ENCODE data around the gene CHRNE.
"Not testable (repeated sequence)": the region's sequence is repeated elsewhere in the genome, so short reads cannot be mapped to it uniquely, and the experiment has no call there.

Gene CHRNE

DNA sequence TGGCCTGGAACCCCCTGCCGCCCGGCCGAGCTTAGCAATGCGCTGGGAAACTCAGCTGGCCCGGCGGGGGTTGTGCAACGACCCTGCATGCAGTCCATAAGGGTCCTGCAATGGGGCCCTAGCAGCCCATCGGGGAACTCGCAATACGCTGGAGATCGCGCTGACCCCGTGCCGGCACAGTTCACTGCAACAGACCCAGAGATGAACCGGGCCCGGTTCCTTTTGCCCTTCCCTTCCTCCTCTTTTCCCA lies 36.6 kb upstream of the CHRNE start:
- DNase-seq = no peak

DNA sequence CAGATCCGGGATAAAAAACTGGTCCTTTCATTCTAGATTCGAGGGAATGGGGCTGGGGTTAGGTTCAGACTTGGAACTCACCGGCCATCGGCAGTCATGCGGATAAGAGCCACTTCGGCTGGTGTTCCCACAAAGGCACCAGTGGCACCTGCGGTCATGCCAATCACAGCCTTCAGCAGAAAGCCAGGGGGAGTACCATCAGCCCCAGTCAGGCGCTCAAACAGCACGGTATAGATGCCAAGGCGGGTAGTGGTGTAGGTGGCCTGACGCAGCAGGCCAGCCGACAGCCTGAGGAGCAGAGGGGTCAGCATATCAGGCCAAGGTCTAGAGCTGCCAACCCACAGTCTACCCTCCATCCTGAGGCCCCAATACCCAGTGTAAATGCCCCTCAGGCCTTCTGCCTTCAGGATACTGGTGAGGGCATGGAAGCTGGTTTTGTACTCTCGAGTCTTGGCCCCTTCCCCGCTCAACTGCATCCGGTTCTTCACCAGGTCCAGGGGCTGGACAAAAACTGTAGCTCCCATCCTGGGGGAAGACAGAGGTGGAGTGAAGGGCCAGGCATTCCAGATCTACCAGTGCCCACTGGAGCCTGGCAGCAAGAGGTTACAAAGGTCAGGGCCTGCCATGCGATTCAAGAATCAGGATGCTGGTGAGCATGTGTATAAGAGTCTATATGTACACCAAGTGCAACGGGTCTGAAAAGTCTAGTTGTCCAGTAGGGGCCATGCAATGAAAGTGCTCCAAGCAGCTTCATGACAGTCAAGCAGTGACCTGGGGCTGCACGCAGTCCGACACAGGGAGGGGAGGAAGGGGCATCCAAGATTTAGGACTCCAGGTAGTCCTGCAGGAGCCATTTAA lies 36.0 kb upstream of the CHRNE start:
- DNase-seq = no peak

DNA sequence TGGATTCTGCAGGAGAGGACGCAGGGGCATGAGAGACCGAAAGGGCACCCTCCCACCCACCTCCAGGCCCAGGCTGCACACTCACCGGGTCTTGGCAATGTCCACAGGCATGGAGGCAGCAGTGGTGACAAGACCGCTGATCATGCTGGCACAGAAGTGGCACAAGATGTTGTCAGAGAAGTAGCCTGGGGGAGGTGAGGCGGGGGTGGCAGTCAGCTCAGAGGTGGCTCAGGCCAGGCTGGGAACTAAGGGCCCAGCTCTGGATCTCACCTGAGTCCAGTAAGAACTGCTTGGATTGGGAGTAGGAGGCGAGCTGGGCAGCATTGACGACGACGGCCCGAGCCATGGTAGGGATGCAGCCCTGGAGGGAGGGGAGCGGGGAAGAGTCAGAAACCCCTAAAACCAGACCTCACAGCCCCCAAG lies 35.2 kb upstream of the CHRNE start:
- no peak for DNase-seq

DNA sequence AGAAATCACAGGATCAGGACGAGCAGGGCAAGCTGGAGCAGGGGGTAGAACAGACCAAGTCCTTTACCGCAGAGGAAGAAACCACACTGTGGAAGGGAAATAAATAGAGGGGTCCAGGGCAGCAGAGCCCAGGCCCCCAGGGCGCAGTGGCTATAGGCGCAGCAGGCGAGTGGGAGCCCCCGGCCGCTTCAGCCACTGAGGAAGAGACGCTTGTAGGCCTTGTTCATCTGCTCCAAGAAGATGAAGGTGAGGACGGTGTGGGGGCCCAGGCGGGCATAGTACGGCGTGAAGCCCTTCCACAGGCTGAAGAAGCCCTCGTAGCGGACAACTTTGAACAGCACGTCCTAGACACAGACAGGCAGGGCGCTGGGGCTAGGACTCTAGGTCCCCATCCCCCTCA lies 34.7 kb upstream of the CHRNE start:
- DNase-seq = no peak

DNA sequence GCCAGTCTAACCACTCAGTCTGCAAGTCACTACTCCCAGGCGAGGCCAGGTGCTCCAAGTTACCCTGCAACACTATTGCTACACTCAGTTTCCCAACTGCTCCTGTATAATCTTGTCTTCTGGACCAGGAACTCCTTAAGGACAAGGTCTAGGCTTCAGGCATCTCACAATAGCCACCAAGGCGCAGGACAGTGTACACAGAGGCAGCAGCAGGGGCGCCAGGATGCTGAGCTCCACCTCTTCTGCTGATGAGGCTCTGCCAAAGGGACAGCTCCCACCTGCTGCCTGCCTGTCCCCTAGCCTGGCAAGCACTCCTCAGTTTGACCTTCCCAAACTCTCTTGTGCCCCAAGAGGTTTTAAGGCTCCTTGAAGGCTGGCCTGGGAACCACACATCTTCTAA lies 33.5 kb upstream of the CHRNE start:
- DNase-seq = no peak

DNA sequence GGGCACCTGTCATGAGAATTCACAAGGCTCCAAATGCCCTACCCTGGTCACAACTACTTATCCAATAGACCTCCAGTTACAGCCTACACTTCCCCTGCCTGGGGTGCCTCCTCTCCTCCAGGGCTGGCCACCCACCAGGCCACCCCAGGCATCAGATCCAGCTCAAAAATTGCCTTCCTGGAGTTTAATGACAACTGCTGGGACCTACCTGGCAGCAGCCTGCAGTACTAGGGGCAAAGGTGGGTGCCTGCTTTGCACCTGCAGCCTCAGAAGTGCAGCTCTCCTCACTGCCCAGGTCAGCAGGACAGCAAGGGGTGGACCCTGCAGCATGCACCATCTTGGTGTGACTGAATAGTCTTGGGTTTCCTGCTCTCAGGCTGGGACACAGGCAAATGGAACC lies 32.8 kb upstream of the CHRNE start:
- DNase-seq = no peak

DNA sequence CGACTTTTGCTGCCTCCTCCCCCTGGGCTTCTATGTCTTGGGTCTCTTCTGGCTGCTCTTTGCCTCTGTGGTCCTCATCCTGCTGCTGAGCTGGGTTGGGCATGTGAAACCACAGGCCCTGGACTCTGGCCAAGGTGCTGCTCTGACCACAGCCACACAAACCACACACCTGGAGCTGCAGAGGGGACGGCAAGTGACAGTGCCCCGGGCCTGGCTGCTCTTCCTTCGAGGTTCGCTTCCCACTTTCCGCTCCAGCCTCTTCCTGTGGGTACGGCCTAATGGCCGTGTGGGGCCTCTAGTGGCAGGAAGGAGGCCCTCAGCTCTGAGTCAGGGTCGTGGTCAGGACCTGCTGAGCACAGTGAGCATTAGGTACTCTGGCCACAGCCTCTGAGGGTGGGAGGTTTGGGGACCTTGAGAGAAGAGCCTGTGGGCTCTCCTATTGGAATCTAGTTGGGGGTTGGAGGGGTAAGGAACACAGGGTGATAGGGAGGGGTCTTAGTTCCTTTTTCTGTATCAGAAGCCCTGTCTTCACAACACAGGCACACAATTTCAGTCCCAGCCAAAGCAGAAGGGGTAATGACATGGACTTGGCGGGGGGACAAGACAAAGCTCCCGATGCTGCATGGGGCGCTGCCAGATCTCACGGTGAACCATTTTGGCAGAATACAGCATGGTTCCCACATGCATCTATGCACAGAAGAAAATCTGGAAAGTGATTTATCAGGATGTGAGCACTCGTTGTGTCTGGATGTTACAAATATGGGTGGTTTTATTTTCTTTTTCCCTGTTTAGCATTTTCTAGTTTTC lies 31.5 kb upstream of the CHRNE start:
- peak; percentile 58 for DNase-seq

DNA sequence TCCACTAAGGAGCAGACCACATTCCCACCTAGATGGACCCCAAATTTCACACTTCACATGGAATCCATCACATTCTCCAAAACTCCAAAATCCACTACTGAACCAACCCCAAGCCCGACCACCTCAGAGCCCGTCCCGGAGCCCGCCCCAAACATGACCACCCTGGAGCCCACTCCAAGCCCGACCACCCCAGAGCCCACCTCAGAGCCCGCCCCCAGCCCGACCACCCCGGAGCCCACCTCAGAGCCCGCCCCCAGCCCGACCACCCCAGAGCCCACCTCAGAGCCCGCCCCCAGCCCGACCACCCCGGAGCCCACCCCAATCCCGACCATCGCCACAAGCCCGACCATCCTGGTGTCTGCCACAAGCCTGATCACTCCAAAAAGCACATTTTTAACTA lies 30.7 kb upstream of the CHRNE start:
- no peak for DNase-seq

DNA sequence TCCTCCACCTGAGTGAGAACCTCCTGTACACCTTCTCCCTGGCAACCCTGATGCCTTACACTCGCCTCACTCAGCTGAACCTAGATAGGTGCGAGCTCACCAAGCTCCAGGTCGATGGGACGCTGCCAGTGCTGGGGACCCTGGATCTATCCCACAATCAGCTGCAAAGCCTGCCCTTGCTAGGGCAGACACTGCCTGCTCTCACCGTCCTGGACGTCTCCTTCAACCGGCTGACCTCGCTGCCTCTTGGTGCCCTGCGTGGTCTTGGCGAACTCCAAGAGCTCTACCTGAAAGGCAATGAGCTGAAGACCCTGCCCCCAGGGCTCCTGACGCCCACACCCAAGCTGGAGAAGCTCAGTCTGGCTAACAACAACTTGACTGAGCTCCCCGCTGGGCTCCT lies 29.9 kb upstream of the CHRNE start:
- no peak for DNase-seq

DNA sequence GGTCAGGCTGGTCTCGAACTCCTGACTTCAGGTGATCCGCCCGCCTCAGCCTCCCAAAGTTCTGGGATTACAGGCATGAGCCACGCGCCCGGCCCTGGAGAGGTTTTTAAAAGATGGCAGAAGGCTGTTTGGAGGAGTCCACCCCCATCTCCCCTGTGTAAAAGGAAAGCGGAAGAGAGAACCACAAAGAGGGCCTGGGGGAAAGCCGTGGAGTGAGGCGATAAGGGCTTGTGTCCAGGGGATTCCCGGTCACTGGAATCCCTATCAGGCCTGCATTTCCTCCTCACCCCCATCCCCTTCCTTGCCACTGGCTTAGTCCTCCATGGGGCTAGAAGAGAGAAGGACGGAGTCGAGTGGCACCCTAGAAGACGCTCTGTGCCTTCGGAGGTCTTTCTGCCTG lies 29.1 kb upstream of the CHRNE start, which contains the start of gene GP1BA:
Gene GP1BA (plus strand): TSS at position 315 of the 400 bp plus-strand sequence. CDS start 328 bp downstream, outside the sequence.
- DNase-seq = no peak

DNA sequence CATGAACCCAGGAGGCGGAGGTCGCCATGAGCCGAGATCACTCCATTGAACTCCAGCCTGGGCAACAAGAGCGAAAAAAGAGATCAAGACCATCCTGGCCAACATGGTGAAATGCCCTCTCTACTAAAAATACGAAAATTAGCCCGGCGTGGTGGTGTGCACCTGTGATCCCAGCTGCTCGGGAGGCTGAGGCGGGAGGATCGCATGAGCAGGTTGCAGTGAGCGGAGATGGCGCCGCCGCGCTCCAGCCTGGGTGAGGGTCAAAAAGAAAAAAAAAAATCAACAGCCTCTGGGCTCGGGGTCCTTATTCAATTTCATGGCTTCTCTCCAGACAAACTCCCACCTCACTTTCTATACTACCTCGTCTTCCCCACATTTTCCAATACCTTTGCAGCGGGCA lies 26.0 kb upstream of the CHRNE start:
- no peak for DNase-seq

DNA sequence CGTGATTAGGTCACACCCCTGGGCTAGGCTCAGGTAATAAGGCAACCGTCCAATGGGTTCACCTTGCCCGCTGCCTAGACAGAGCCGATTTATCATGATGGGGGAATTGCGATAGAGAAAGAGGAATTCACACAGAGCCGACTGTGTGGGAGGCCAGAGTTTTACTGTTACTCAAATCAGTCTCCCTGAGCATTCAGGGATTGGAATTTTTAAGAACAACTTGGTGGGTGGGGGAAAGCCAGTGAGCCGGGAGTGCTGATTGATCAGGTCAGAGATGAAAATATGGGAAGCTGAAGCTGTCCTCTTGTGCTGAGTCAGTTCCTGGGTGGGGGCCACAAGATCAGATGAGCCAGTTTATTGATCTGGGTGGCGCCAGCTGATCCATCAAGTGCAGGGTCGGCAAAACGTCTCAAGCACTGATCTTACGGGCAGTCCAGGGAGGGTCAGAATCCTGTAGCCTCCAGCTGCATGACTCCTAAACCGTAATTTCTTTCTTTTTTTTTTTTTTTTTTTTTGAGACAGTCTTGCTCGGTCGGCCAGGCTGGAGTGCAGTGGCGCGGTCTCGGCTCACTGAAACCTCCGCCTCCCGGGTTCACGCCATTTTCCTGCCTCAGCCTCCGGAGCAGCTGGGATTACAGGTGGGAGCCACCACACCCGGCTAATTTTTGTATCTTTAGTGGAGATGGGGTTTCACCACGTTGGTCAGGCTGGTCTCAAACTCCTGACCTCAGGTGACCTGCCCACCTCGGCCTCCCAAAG lies 23.9 kb upstream of the CHRNE start:
- not testable (repeated sequence) for DNase-seq

DNA sequence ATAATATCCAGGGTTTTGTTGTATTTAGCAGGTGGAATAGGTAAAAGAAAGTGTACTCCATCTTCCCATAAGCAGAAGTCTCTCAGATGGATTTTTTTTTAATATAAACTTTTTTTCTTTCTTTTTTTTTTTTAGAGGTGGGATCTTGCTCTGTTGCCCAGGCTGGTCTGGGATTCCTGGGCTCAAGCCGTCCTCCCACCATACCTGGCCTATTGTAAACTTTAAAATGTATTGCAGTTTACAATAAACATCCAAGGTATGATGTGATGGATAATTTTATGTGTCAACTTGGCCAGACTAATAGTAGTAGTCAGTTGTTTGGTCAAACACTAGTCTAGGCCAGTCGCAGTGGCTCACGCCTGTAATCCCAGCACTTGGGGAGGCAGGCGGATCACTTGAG lies 18.4 kb upstream of the CHRNE start:
- no peak for DNase-seq

DNA sequence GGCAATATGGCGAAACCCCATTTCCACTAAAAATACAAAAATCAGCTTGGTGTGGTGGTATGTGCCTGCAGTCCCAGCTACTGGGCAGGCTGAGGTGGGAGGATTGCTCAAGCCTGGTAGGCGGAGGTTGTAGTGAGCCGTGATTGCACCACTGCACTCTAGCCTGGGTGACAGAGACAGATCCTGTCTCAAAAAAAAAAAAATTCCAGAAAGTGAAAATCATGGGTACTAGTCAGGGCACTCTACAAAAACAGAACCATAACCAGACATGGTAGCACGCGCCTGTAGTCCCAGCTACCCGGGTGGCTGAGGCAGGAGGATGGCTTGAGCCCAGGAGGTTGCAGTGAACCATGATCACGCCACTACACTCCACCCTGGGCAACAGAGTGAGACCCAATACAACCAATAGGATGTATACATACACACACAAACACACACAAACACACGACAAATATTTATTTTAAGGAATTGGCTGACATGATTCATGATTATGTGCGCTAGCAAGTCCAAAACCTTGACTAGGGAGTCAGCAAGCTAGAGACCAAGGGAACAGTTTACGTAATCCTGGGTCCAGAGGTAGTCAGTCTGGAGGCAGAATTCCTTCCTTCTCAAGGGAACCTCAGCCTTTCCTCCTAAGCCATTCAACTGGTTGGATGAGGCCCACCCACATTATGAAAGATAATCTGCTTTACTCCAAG lies 17.6 kb upstream of the CHRNE start:
- peak; percentile 28 for DNase-seq

DNA sequence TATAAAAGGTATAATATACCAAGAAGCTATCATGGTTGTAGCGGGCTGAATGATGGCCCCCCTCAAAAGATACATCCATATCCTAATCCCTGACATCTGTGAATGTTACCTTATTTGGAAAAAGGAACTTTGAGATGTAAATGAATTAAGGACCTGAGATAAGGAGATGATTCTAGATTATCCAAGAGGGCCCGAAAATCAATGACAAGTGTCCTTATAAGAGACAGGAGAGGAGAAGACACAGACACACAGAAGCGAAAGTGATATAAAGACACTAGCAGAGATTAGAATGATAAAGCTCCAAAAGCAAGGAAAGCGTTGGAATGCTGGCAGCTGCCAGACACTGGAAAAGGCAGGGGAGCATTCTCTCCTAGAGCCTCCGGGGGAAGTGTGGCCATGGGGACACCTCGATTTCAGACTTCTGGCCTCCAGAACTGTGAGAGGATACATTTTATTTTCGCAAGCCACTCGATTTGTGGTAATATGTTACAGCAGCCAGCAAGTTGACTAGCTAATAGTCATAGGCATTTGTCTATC lies 16.7 kb upstream of the CHRNE start:
- no peak for DNase-seq

DNA sequence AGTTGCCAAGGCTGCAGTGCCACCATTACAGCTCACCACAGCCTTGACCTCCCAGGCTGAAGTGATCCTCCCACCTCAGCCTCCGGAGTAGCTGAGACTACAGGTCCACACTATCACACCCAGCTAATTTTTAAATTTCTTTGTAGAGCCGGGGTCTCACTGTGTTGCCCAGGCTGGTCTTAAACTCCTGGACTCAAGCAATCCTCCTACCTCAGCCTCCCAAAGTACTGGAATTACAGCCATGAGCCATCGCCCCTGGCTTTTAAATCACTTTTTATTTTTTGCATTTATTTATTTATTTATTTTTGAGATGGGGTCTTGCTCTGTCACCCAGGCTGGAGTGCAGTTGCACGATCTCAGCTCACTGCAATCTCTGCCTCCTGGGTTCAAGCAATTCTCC lies 11.7 kb upstream of the CHRNE start:
- DNase-seq = not testable (repeated sequence)

DNA sequence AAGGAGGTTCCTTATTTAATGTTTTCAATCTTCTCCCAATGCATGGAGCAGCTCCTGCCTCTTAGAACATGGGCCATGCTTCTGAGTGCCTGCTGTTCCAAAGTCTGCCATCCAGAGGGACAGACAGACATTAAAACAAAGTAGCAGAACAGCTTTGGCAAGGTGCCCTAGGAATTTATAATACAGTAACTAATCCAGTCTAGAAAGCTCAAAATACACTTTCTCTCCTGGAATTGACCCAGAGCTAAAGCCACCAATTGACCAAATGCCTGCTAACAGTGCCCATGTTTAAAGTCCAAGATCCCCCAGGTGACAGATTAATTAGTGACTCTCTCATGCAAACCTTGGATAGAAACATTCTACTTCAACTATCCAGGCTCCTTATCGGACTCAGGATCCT lies 11.1 kb upstream of the CHRNE start:
- peak; percentile 29 for DNase-seq

DNA sequence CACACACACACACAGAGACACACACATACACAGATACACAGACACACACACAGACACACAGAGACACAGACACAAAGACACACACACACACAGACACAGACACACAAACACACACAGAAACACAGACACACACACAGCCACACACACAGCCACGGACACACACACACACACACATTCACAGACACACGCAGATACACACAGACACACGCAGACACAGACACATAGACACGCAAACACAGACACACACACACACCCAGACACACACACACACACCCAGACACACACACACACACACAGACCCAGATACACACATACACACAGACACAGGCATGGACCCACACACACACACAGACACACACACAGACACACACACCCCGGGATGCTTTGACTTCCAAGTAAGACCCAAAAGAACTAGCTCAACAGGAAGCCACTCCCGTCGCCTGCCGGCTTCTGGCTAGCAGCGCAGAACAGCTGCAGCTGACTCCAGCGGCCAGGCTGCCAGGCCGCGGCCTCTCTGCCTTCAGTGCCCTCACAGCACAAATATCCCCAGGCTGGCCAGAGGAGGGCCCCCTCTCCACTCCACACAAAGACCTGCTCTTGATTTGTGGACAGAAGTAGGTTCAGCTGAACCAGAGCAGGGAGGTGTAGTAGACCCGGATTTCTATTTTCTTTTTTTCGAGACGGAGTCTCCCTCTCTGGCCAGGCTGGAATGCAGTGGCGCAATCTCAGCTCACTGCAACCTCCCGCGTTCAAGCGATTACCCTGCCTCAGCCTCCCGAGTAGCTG lies 6.0 kb upstream of the CHRNE start:
- DNase-seq = peak; percentile 95

DNA sequence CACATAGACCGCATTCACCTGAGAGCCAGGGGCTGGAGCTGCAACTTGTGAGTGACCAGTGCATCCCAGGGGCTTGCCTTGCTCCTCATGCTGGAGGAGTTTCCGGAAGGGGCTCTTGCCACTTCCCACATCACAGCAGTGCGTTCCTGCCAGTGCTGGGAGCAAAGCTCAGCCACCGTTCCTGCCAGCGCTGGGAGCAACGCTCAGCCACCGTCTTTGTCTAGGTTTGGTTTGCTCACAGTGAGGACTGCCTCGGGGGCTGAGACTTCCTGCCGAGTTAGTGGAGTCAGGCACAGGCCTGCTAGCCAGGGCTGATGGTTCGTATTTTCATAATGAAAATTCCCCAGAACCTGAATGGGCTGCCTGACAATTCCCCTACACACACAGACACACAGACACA lies 5.4 kb upstream of the CHRNE start:
- peak; percentile 52 for DNase-seq

DNA sequence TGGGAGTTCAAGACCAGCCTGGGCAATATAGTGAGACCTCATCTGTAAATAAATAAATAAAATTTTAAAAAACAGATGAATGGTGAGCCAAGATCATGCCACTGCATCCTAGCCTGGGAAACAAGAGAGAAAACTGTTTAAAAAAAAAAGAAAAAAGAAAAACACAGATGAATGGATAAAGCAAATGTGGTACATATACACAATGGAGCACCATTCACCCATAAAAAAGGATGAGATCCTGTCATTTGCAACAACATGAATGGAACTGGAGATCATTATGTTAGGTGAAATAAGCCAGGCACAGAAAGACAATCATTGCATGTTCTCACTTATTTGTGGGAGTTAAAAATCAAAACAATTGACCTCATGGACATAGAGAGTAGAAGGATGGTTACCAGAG lies 3.7 kb upstream of the CHRNE start:
- DNase-seq = not testable (repeated sequence)

DNA sequence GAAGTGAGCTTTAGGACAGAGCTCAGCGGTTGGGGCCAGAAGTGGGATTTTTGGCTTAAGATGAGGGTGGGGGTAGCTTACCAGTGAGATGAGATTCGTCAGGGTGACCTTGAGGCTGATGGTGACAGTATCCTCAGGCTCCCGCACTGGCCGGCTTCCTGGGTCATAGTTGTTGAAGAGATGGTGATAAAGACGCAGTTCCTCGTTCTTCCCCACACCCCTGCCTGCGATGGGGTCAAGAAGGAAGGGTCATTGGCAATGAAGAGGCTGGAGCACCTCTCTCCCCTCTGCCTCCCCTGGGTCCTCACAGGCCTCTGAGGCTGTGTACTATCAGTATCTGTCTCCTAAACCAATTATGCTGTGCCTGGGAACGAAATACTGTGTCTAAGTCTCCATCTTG lies 358 bp downstream of the CHRNE start:
- DNase-seq = no peak

All from EL (cell line).